Suprapubic skin (tissue), 3 donors: ENCODE data around the gene OSMR.

ENCODE experiments used
- CTCF ChIP-seq, 2 donors: fragments of 200-600 bp in 1 of 2; fragments of 450-650 bp in 1 of 2; sonication (generic) in 1 of 2; IDR thresholded peaks; one replicate each; pipeline ENCODE4 v1.5.1; 2016 to 2019; ENCODE audit warnings: antibody characterized with exemption in 2 of 2, mild to moderate bottlenecking in 1 of 2, moderate library complexity in 1 of 2
- POLR2A ChIP-seq, 2 donors: fragments of 450-650 bp; IDR thresholded peaks; one replicate each; pipeline ENCODE4 v1.6.1; 2017; ENCODE audit warnings: antibody characterized with exemption in 2 of 2, mild to moderate bottlenecking in 2 of 2, moderate library complexity in 2 of 2

GRCh38 chr5:38899936-38900335 is 54.1 kb downstream of the OSMR start:
- TF ChIP-seq CTCF (IDR thresholded peaks at IDR 0.05) (no peak), POLR2A (IDR thresholded peaks at IDR 0.05) (no peak)
